Measurements from ENCODE around the gene TKT.
"Not testable (repeated sequence)": the region's sequence is repeated elsewhere in the genome, so short reads cannot be mapped to it uniquely, and the experiment has no call there.

Gene TKT

GRCh38 chr3:53260286-53260785, 4.5 kb upstream of the TKT start:
- no peak for DNase-seq (ENCODE audit: low read depth)

GRCh38 chr3:53259427-53260259, 3.8 kb upstream of the TKT start:
- no peak for DNase-seq (ENCODE audit: low read depth)

DNA sequence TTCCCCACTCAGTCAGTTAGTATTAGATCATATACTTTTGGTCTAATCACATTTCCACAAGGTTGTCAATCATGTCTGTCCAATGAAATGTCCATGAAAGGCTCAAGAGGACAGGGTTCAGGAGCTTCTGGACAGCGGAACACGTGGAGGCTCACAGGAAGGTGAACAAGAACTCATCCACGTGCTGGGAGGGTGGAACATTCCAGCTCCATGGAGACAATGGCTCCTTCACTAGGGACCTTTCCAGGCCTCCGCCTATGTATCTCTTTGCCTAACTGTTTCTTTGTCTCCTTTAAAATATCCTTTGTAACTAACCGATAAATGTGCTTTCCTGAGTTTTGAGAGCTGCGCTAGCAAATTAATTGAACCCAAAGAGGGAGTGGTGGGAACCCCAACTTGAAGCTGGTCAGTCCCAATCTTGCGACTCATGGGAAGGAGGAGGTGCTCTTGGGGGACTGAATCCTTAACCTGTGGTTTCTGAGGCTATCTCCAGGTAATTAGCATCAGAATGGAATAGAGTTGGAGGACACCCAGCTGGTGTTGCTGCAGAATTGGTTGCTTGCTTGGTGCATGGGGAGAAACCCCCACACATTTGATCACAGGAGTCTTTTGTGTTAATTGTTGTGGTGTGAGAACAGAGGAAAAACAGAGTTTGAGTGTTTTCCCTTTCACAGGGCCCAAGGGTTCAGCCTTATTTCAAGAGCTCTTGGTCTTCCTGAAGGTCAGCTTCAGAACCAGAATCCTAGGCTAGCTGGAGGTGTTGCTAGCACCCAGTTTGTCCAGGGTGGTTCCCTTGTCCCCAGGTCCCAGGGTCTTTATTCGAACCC, 3.0 kb upstream of the TKT start:
- DNase-seq (ENCODE audit: low read depth) = no peak

DNA sequence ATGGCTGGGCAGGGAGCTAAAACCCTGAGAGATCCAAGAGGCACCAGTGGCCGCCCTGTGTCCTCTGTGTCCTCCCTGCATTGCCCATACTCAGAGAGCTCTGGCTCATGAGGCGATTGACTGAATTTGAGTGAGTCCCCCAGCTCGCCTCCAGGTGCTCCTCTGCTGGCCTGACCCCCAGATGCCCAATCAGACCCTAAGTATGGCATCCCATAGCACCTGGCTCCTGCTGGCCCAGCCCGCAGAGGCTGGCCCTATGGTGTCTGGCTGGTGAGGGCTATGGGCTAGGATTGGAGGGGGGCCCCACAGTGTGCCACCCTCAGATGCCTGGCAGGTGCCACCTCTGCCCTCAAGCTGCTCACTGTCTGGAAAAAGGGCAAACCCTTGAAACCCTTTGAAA, 1.6 kb upstream of the TKT start:
- no peak for DNase-seq (ENCODE audit: low read depth)

- no peak for DNase-seq (ENCODE audit: low read depth)
Observed at GRCh38 chr3:53256704-53257055, 858 bp upstream of the TKT start.

DNA sequence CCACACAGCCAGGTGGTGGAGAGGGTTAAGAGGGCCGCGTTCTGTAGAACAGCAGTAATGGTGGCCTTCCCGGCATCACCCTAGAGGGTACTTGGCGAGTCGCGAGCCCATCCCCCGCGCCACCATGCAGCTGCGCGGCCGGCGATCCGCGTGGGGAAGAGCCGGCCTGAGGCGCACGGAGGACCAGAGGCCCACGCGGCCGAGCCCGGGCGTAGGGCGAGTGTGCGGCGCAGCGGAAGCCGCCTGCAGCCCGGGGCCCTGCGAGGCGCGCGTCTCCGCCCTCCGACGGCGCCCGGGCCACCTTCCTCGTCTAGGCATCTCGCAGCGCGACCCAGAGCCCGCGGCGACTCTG, 423 bp downstream of the TKT start:
- DNase-seq (ENCODE audit: low read depth) = peak; percentile 39

GRCh38 chr3:53254509-53255422, 1.1 kb downstream of the TKT start:
- DNase-seq (ENCODE audit: low read depth) = no peak

DNA sequence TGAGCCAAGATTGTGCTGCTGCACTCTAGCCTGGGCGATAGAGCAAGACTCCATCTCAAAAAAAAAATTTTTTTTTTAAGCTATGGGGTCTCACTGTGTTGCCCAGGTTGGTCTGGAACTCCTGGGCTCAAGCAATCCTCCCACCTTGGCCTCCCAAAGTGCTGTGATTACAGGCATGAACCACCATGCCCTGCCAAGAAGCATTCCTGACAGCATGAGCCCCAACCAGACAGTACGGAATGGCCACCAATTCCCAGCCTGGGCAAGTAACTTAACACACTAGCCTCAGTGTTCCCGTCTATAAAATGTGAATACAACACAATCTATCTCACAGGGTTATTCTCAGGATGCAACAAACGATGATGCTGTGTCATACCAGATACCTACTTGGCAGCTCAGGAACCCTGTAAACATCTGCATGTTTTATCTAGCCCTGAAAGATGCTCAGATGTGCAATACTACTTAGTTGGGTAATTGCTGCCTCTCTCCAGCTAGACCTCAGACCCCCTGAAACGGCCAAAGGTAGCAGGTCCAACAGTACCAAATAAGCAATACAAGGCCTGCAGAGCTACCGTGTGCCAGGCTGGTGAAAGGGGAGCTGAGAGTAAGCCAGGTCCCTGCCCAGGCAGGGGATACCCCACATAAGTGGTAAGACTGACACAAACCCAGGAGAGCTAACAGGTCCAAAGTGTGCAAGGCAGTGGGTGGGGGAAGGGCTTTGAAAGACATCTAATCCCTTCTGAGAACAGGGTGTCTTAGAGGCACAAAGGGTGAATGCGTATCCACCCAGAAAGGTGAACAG, 1.9 kb downstream of the TKT start:
- DNase-seq (ENCODE audit: low read depth) = no peak

DNA sequence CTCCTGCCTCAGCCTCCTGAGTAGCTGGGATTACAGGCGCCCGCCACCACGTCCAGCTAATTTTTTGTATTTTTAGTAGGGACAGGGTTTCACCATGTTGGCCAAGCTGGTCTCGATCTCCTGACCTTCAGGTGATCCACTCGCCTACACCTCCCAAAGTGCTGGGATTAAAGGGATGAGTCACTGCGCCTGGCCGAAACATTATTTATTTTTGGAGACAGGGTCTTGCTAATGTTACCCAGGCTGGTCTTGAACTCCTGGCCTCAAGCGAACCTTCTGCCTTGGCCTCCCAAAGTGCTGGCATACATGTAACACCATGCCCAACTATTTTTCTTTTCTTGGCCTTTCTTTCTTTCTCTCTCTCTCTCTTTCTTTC, 2.9 kb downstream of the TKT start:
- not testable (repeated sequence) for DNase-seq (ENCODE audit: low read depth)

DNA sequence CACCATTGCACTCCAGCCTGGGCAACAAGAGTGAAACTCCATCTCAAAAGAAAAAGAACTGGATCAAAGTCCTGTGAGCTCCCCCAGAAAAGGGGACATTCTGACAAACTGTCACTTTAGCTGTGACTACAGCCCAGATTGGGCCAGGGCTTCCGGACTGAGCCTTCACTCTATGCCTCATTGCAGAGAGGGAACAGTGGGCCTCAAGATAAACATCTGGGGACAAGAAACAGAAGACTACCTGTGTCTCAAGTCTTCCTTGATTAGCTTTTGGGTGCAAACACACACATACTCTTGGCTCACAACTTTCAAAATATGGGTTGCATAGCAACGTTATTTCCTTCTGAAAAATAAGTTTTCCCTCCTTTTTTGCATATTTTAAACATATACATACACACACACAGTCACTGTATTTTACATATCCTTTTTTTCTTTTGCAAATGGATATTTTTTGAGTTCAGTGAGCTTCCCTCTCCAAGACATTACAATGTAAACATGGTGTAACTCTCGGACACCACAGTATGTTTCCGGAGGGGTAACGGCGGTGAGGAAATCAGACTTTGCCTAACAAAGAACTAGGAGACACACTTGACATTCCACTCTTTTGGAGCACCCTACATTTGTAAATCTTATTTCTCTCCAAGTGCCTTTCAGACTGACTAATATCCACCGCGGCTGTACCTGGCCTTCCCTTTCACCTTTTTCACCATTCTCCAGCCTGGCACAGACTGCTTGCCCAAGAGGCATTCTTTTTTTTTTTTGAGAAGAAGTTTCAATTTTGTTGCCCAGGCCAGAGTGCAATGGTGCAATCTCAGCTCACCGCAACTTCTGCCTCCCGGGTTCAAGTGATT, 3.5 kb downstream of the TKT start:
- no peak for DNase-seq (ENCODE audit: low read depth)

GRCh38 chr3:53250881-53251605, 4.8 kb downstream of the TKT start:
- DNase-seq (ENCODE audit: low read depth) = no peak

DNA sequence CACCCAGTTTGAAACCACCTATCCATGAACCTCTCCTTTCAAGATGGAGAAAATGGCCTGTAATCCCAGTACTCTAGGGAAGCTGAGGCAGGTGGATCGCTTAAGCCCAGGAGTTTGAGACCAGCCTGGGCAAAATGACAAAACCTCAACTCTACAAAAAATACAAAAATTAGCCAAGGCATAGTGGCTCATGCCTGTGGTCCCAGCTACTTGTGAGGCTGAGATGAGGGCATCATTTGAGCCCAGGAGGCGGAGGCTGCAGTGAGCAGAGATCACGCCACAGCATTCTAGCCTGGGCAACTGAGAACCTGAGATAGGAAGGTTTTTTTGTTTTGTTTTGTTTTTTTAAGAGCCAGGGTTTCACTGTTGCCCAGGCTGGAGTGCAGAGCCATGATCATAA, 5.4 kb downstream of the TKT start:
- no peak for DNase-seq (ENCODE audit: low read depth)

- DNase-seq (ENCODE audit: low read depth) = no peak
Observed at GRCh38 chr3:53248161-53248560, 7.7 kb downstream of the TKT start.

- no peak for DNase-seq (ENCODE audit: low read depth)
Observed at GRCh38 chr3:53247619-53248018, 8.2 kb downstream of the TKT start.

DNA sequence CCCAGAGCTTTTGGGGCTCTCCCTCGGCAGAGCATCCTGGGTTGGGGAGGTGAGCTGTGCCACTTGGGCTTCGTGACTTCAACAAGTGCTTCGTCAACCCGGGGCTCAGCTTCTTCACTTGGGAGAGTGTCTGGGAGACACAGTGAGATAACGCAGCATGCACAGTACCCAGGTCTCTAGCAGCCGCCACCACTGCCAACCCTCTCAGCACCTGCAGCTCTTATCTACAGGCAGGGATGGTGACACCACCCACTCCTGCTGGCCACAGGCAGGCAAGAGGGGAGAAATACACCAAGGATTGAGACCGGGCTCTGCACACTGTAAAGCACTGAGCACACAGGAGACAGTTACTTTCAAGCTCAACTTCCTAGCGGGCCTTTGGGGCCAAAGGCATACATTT, 11.6 kb downstream of the TKT start:
- DNase-seq (ENCODE audit: low read depth) = no peak

- DNase-seq (ENCODE audit: low read depth) = no peak
Observed at GRCh38 chr3:53243785-53244184, 12.0 kb downstream of the TKT start.

DNA sequence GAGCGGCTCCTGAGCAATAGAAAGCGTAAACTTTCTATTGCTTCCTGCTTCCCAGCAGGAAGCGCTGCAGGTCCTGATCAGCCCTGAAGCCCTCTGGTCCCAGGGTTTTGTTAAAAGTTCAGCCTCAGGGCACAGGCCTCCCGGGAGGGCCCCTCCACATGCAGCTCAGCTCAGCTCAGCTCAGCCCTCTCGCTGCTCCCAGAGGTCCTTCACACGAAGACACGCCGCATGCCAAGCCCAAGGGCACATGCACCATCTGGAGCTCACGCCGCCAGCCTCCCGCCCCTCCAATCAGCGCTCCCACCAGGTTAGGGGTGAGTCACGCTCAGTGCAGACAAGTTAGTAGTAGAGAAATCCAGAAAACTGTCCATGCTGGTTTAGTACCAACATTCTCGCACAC, 12.7 kb downstream of the TKT start:
- DNase-seq (ENCODE audit: low read depth) = no peak

DNA sequence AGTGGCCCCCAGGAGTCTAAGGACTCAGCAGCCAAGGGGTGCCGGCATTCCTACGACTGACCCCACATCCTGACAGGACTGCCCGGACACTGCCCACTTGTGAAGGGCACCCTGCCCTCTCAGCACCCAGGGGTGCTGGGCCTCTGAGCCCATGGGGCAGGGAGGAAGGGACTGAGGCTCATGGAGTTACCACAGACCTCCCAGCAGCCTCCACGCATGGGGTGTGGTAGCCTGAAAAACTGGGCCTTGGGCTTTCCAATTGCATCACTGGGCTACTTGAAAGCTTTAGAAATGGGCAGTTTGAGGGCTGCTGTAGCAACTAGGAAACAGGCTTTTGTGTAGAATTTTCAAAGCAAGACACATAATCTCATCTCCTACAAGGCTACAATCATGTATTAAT, 13.2 kb downstream of the TKT start:
- no peak for DNase-seq (ENCODE audit: low read depth)

GRCh38 chr3:53242155-53242554, 13.7 kb downstream of the TKT start:
- DNase-seq (ENCODE audit: low read depth) = no peak
